Medulla oblongata (tissue), 1 donor: ENCODE data around the gene SH3TC2.
A peak's percentile ranks its signal among the peaks of the same experiment; 100 is the strongest.

Experiments
- DNase-seq: peaks from one replicate; pipeline ENCODE4 v3.0.0-alpha.2; 2015; ENCODE audit errors: extremely low spot score

The SH3TC2 gene

GRCh38 chr5:149028984-149029383, 33.9 kb downstream of the SH3TC2 start:
- DNase-seq: no peak

- no peak for DNase-seq
Measured at GRCh38 chr5:149028161-149028560, 34.7 kb downstream of the SH3TC2 start.

GRCh38 chr5:149027636-149028035, 35.2 kb downstream of the SH3TC2 start:
- DNase-seq: no peak

DNA sequence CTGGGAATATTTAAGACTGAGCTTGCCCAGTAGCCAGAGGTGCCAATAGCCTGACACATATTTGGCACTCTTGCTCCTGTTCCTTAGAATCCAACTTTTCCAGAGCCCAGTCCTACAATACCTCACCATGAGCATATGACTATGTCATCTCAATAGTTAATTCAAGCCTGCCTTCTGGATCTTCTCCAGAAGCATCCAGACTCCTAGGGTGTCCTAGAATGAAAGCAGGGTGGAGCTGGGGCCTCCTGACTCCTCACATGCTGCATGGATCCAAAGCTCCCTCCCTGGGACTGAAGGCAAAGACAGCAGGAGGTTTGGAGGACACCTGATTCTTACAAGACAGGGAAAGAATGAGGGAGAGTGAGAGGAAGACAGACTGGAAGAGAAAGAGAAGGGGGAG, 37.9 kb downstream of the SH3TC2 start:
- peak; percentile 65 for DNase-seq

DNA sequence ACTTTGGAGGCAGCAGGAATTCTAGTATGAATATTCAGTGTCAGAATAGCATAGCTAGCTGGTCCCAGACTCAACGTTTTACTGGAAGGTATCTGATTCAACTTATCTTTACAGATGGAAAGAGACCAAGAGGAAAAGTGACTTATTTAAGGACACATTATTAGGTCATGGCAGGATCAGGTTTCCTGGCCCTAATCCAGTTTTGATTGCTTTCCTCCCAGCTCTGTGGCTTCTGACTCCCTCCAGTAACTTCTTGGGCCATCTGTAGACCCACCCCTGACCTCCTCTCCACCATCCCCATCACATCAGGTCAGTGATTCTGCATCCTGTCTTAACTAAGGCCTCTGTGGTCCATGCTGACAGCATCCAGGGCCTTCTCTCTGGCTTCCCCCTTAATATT, 38.4 kb downstream of the SH3TC2 start:
- no peak for DNase-seq

DNA sequence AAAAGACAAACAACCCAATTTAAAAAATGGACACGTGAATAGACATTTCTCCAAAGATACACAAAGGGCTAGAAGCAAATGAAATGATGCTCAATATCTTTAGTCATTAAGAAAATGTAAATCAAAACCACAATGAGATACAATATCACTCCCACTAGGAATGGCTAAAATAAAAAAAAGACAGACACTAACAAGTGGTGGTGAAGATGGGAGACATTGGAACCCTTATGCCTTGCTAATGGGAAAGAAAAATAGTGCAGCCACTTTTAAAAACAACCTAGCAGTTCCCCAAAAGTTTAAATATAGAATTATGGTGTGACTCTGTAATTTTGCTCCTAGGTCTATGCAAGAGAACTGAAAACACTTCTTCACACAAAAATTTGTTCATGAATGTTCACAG, 40.7 kb downstream of the SH3TC2 start:
- DNase-seq: no peak

GRCh38 chr5:149019679-149020078, 43.2 kb downstream of the SH3TC2 start:
- DNase-seq: no peak

GRCh38 chr5:149018909-149019443, 43.9 kb downstream of the SH3TC2 start:
- DNase-seq: no peak

DNA sequence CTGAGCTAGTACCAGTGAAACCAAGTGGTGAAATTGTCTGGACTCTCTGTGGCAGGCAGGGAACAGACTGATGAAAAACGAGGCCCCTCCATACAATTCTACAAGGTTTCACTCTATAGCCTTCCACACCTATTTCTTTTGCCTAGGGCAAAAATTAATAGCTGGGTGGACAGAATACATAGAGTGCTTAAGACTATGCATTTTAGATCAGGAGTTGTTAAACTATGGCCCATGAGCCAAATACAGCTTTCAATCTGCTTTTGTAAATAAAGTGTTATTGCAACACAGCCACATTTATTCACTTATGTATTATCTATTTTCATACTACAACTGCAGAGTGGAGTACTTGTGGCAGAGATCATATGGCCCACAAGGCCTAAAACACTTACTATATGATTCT, 45.2 kb downstream of the SH3TC2 start:
- no peak for DNase-seq

- DNase-seq: no peak
Measured at GRCh38 chr5:149015561-149015960, 47.3 kb downstream of the SH3TC2 start.

DNA sequence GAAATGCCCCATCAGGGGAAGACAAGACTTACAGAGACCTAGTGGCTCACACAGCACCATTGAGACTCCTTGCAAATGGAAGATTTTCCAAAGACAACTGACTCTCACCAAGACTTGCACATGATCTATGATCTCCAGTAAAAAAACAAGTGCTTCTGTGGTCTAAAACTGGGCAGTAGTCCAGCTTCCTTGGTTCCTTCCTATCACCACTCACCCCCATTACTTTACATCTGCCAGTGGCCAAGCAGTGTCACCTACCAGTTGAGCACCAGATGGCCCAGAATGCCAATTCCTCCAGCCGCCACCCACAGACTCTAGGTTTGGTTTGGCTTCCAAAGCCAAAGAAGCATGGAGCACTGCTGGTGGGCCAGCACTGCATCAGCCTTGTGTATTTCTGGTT, 47.7 kb downstream of the SH3TC2 start:
- DNase-seq: no peak

- DNase-seq: no peak
Measured at GRCh38 chr5:149014571-149015031, 48.3 kb downstream of the SH3TC2 start.

- no peak for DNase-seq
Measured at GRCh38 chr5:149013796-149014195, 49.1 kb downstream of the SH3TC2 start.

- DNase-seq: no peak
Measured at GRCh38 chr5:149012350-149012749, 50.5 kb downstream of the SH3TC2 start.

GRCh38 chr5:149011728-149012127, 51.1 kb downstream of the SH3TC2 start:
- DNase-seq: no peak

- DNase-seq: peak; percentile 77
Measured at GRCh38 chr5:149011084-149011483, 51.8 kb downstream of the SH3TC2 start.

- DNase-seq: no peak
Measured at GRCh38 chr5:149007174-149007573, 55.7 kb downstream of the SH3TC2 start.

GRCh38 chr5:149006426-149006825, 56.4 kb downstream of the SH3TC2 start:
- no peak for DNase-seq

GRCh38 chr5:149005077-149005892, 57.6 kb downstream of the SH3TC2 start:
- no peak for DNase-seq

DNA sequence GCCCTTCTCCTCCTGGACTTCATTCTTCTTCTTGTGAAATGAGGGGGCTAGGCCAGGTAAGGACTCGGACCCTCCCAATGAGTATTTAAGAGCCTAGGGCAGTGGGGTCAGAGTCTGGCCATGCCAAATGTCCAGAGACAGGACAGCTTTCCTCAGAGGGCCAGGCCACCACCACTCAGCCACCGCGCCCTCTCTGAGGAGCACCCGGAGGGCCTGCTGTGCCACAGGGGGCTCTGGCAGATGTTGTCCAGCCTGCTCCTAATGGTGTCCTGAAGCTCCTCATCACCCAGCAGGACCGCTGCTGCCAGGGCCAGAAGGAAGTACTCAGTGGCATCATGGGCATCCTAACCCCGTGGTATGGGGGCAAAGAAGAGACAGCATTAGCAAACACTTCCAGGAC, 58.3 kb downstream of the SH3TC2 start:
- DNase-seq: no peak

- no peak for DNase-seq
Measured at GRCh38 chr5:149002761-149003689, 59.8 kb downstream of the SH3TC2 start.

DNA sequence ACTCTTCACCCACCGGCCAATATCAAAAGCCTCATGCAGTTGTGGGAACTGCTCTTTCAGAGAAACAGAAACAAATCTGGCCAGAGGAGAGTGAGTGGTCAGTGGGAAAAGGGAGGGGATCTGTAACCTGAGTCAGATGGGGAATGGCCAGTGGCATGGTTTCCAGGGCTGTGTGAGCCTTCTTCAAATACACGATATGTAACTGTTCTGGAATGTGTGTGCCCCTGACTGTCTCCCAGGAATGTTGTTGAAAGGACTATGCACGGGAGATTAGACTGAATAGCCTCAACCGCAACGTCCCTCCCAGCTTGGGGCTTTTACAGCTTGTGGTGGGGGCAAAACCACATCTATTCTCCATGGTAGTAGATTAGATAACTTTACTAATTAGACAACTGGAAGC, 60.8 kb downstream of the SH3TC2 start:
- no peak for DNase-seq
